Lung microvascular endothelial cell (primary cell): ENCODE data around the gene HMOX2. TPM values are rescaled to one million over a fixed set of nuclear protein-coding genes. Genes with fewer than 3 reads are reported as not detected.

ENCODE experiments used
- DNase-seq, 2 donors: peaks; one replicate each; pipeline versions ENCODE4 v3.0.0 to v3.0.0-alpha.2; 2010; ENCODE audit warnings: low read depth in 2 of 2
- total RNA-seq: library from RNA; depleted of rRNA; stranded (reverse); fragments of >200 nt; gene quantifications from 2 replicates; pipeline ENCODE4 v1.2.1, GENCODE V29; 2014

The HMOX2 gene
- total RNA-seq, 1 donor from 2014 or later, result 127 TPM

GRCh38 chr16:4557973-4558372 lies 81.8 kb downstream of the HMOX2 start:
- DNase-seq, result no peak

Other genes with a start within 250 kb of the HMOX2 start
- under 0.01 and 0.20 TPM in 2 replicates for gene SRL, start 234.3 kb upstream of the HMOX2 start, total RNA-seq
- 2.8 and 3.0 TPM in 2 replicates for gene TFAP4, start 203.4 kb upstream of the HMOX2 start, total RNA-seq
- 0.20 and 0.65 TPM in 2 replicates for gene GLIS2, start 160.3 kb upstream of the HMOX2 start, total RNA-seq
- 16.3 and 21.0 TPM in 2 replicates for gene PAM16, start 125.1 kb upstream of the HMOX2 start, total RNA-seq
- gene VASN, start 104.5 kb upstream of the HMOX2 start, total RNA-seq, result 0.44 and 1.6 TPM in 2 replicates
- 23.8 and 34.9 TPM in 2 replicates for gene CORO7, start 59.8 kb upstream of the HMOX2 start, total RNA-seq
- gene DNAJA3, start 50.5 kb upstream of the HMOX2 start, total RNA-seq, result 26.8 and 37.9 TPM in 2 replicates
- gene NMRAL1, start 1.8 kb upstream of the HMOX2 start, total RNA-seq, result 53.4 and 55.6 TPM in 2 replicates
- gene CDIP1, start 62.4 kb downstream of the HMOX2 start, total RNA-seq, result 5.7 and 6.0 TPM in 2 replicates
- under 0.01 TPM in 1 of 2 replicates, not detected in the other for gene C16orf96, start 79.9 kb downstream of the HMOX2 start, total RNA-seq
- gene UBALD1, start 138.5 kb downstream of the HMOX2 start, total RNA-seq, result 3.9 and 4.4 TPM in 2 replicates
- 15.7 and 18.3 TPM in 2 replicates for gene MGRN1, start 148.4 kb downstream of the HMOX2 start, total RNA-seq
- 22.0 and 31.2 TPM in 2 replicates for gene NUDT16L1, start 217.2 kb downstream of the HMOX2 start, total RNA-seq